Right forelimb (tissue), 1 donor: ENCODE measurements around the gene HS3ST4.

Experiments
- DNase-seq: peaks from one replicate; pipeline ENCODE4 v3.0.0-alpha.2; 2018

HS3ST4 gene

GRCh38 chr16:25828510-25828909, 136.8 kb downstream of the HS3ST4 start:
- DNase-seq: no peak

- no peak for DNase-seq
Measured at GRCh38 chr16:25832291-25832690, 140.5 kb downstream of the HS3ST4 start.

- no peak for DNase-seq
Measured at GRCh38 chr16:25834101-25834500, 142.3 kb downstream of the HS3ST4 start.

- no peak for DNase-seq
Measured at GRCh38 chr16:25835126-25835525, 143.4 kb downstream of the HS3ST4 start.

GRCh38 chr16:25838724-25839186, 147.0 kb downstream of the HS3ST4 start:
- peak; percentile 64 for DNase-seq

- DNase-seq: no peak
Measured at GRCh38 chr16:25841761-25842160, 150.0 kb downstream of the HS3ST4 start.

GRCh38 chr16:25845901-25846300, 154.1 kb downstream of the HS3ST4 start:
- DNase-seq: no peak

GRCh38 chr16:25854141-25854540, 162.4 kb downstream of the HS3ST4 start:
- DNase-seq: no peak

GRCh38 chr16:25855063-25855462, 163.3 kb downstream of the HS3ST4 start:
- DNase-seq: no peak

GRCh38 chr16:25855818-25856217, 164.1 kb downstream of the HS3ST4 start:
- no peak for DNase-seq

GRCh38 chr16:25859645-25860044, 167.9 kb downstream of the HS3ST4 start:
- DNase-seq: no peak

GRCh38 chr16:25867041-25867440, 175.3 kb downstream of the HS3ST4 start:
- no peak for DNase-seq

- no peak for DNase-seq
Measured at GRCh38 chr16:25868106-25868505, 176.3 kb downstream of the HS3ST4 start.

- no peak for DNase-seq
Measured at GRCh38 chr16:25868706-25869370, 177.1 kb downstream of the HS3ST4 start.

- no peak for DNase-seq
Measured at GRCh38 chr16:25872369-25873070, 180.8 kb downstream of the HS3ST4 start.

GRCh38 chr16:25874196-25874595, 182.4 kb downstream of the HS3ST4 start:
- no peak for DNase-seq

- DNase-seq: peak; percentile 51
Measured at GRCh38 chr16:25875956-25876598, 184.3 kb downstream of the HS3ST4 start.

- DNase-seq: no peak
Measured at GRCh38 chr16:25877103-25877502, 185.3 kb downstream of the HS3ST4 start.

GRCh38 chr16:25886598-25886997, 194.8 kb downstream of the HS3ST4 start:
- DNase-seq: no peak

- no peak for DNase-seq
Measured at GRCh38 chr16:25888868-25889267, 197.1 kb downstream of the HS3ST4 start.

- DNase-seq: no peak
Measured at GRCh38 chr16:25893332-25893731, 201.6 kb downstream of the HS3ST4 start.

GRCh38 chr16:25894093-25894492, 202.3 kb downstream of the HS3ST4 start:
- no peak for DNase-seq

- DNase-seq: no peak
Measured at GRCh38 chr16:25895380-25895779, 203.6 kb downstream of the HS3ST4 start.

GRCh38 chr16:25896411-25896810, 204.7 kb downstream of the HS3ST4 start:
- DNase-seq: no peak
